Measurements from ENCODE around the gene FBLN2.

The FBLN2 gene

DNA sequence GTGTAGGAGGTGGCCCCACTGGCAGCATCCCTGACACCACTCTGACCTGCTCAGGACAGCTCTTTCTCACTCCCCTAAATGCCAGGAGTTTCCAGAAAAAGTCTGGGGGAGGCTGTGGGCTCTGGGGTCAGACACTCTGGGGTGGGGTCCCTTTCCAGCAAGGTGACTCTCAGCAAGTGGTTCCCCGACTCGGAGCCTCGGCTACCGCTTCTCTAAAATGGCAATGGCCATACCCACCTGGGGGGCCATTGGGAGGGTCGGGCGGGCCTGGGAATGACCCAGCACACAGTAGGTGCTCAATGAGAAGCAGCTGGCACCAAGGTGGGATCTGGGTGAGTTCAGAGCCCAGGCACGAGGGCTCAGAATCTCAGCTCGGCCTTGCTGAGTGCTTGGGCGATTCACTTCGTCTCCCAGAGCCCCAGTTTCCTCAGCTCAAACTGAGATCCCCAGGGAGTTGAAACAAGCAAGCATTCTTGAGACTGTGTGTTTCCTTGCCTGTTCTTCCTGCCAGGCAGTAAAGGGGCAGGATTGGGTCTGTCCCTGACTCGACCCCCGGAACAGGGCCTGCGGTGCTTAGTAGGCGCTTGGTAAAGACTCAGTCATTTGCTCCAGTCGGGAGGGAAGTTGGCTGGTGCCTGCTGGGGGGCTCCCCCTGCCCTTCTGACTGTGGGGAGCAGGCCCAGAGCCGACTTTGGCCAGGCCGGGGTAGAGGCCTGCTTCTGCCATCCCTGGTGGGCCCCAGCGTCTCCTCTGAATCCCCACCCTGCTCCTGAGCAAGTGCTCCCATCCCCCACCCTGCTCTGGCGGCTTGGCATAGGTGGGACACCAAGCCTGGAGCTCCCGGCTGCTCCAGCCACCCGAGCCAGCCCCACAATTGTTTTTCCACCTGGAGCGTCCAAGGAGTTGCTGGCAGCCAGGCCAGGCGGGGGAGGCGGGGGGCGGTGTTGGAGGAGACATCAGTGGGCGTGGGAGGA lies 32.9 kb upstream of the FBLN2 start:
- DNase-seq (ENCODE audit: low read depth) = peak; percentile 26
- TF ChIP-seq, protein P1, sequence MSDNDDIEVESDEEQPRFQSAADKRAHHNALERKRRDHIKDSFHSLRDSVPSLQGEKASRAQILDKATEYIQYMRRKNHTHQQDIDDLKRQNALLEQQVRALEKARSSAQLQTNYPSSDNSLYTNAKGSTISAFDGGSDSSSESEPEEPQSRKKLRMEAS (IDR thresholded peaks at IDR 0.05; ENCODE audit: low read depth, low read length) = no peak
- TF ChIP-seq MYC (IDR thresholded peaks at IDR 0.05; ENCODE audit: low read depth, low read length) (no peak), POLR2A (IDR thresholded peaks at IDR 0.05; ENCODE audit: extremely low read depth, insufficient read length) (no peak)
- TF ChIP-seq, protein P2, sequence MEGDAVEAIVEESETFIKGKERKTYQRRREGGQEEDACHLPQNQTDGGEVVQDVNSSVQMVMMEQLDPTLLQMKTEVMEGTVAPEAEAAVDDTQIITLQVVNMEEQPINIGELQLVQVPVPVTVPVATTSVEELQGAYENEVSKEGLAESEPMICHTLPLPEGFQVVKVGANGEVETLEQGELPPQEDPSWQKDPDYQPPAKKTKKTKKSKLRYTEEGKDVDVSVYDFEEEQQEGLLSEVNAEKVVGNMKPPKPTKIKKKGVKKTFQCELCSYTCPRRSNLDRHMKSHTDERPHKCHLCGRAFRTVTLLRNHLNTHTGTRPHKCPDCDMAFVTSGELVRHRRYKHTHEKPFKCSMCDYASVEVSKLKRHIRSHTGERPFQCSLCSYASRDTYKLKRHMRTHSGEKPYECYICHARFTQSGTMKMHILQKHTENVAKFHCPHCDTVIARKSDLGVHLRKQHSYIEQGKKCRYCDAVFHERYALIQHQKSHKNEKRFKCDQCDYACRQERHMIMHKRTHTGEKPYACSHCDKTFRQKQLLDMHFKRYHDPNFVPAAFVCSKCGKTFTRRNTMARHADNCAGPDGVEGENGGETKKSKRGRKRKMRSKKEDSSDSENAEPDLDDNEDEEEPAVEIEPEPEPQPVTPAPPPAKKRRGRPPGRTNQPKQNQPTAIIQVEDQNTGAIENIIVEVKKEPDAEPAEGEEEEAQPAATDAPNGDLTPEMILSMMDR (IDR thresholded peaks at IDR 0.05; ENCODE audit: low read depth, low read length) = no peak

DNA sequence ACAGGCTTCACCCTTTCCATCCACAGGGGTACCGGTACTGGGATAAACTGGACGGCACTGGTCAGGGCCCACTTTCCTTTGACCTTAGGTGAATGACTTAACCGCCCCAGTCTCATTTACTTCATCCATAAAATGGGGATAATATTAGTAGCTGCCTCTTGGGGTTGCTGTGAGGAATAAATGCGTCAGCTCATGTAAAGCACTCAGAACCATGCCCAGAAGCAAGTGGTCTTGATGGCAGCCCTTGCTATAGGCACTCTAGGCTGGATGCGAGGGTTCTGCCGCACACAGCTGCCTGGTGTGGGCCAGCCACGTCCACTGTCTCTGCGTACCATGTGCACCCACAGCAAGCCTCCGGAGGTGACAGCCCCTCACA lies 32.2 kb upstream of the FBLN2 start:
- no peak for TF ChIP-seq POLR2A (IDR thresholded peaks at IDR 0.05; ENCODE audit: extremely low read depth, insufficient read length)
- TF ChIP-seq, protein P2 (IDR thresholded peaks at IDR 0.05; ENCODE audit: low read depth, low read length) = no peak
- TF ChIP-seq, protein P1 (IDR thresholded peaks at IDR 0.05; ENCODE audit: low read depth, low read length) = no peak
- no peak for TF ChIP-seq MYC (IDR thresholded peaks at IDR 0.05; ENCODE audit: low read depth, low read length)
- DNase-seq (ENCODE audit: low read depth) = no peak
- no peak overlapping the region for H3K4me3 ChIP-seq (ENCODE audit: low read depth, low read length)

More for the DNA sequence above, 32.9 kb upstream of the FBLN2 start:
- no peak overlapping the region for H3K4me3 ChIP-seq (ENCODE audit: low read depth, low read length)

DNA sequence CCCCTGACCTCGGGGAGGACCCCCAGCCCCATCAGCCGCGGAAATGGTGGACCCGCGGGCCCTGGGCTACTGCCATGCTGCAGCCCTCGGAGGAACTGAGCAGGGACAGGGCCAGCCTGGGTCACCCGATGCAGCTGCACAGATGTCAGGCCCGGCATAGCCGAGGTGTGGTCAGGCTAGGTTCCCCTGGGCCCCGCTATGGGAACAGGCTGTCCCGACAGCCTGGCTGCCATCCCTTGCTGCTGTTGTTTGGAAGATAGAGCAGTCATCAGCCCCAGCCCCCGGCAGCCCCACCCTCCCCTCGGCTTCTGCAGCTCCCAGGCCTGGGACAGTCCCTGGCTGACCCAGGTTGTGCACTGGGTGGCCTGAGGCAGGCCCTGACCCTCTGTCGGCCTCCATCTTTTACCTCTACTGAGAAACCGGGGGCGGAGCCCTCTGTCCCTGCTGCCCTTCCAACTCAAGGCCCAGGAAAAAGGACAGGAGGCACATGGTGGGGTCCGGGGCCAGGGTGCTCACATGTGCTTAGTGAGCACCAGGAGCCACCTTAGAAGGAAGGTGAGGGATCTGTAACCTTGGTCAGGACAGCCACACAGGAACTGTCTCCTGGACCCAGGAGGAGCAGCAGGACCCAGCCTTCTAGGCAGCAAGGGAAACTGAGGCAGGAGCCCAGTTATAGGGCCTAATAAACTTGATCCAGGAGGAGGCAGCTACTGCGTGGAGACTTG lies 31.5 kb upstream of the FBLN2 start:
- no peak for DNase-seq (ENCODE audit: low read depth)
- TF ChIP-seq, protein P1 (IDR thresholded peaks at IDR 0.05; ENCODE audit: low read depth, low read length) = no peak
- no peak for TF ChIP-seq MYC (IDR thresholded peaks at IDR 0.05; ENCODE audit: low read depth, low read length)
- no peak for TF ChIP-seq POLR2A (IDR thresholded peaks at IDR 0.05; ENCODE audit: extremely low read depth, insufficient read length)
- TF ChIP-seq, protein P2 (IDR thresholded peaks at IDR 0.05; ENCODE audit: low read depth, low read length) = no peak
- H3K4me3 ChIP-seq (ENCODE audit: low read depth, low read length) = no peak overlapping the region

DNA sequence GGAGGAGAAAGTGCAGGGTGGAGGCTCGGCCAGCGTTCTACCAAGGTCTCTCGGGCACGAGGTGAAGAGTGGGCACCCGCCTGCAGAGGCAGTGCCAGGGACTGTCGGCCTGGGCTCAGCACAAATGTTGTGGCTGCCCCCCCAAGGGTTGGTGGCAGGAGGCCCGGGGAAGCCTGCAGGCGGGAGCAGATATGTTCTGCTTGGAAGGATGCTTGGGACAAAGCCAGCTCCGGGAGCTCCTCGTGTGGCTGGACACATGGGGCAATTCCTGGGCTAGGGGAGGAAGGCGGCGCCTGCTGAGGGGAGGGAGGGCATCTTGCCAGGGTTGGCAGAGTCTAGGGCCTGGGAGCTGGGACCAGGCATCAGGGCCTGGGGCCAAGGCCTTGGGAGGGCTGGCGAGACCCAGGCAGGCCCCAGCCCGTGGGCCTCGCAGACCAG lies 30.4 kb upstream of the FBLN2 start:
- DNase-seq (ENCODE audit: low read depth) = no peak
- no peak for TF ChIP-seq MYC (IDR thresholded peaks at IDR 0.05; ENCODE audit: low read depth, low read length)
- TF ChIP-seq, protein P1 (IDR thresholded peaks at IDR 0.05; ENCODE audit: low read depth, low read length) = no peak
- TF ChIP-seq, protein P2 (IDR thresholded peaks at IDR 0.05; ENCODE audit: low read depth, low read length) = no peak
- no peak for TF ChIP-seq POLR2A (IDR thresholded peaks at IDR 0.05; ENCODE audit: extremely low read depth, insufficient read length)
- H3K4me3 ChIP-seq (ENCODE audit: low read depth, low read length) = no peak overlapping the region

DNA sequence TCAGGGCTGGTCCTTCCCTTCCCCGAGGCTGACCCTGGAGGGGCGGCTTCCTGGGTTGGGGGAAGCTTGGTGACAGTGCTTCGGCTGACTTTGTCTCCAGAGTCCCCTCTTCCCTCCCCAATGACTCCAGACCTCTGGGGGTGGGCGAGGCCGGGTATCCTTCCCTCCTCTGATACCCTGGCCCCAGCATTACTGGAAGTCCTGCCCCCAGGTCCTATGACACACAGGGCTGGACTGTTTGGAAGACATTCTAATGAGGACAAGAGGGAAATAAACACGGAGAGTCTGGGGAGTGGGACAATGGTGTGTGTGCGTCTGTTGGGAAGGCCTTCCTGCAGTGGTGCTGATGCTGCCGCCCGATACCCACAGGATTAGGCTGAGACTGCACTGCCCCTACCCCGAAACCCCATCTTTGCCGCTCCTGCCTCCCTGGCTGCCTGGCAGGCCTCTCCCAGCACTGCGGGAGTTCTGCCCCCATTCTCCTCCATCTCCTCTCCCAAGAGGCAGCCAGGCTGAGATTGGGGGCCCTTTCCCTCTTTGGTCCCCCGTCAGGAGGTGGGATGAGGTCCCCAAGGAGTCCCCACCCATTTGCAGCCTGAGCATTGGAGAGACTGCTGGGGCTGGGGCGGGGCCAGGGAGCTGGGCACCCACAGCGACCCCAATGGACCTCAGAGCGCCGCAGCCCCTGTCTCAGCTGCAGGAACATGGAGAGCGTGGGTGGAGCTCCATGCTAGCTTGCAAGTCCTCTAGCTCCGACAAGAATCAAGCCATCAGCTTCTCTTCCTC lies 29.7 kb upstream of the FBLN2 start:
- DNase-seq (ENCODE audit: low read depth) = no peak
- H3K4me3 ChIP-seq (ENCODE audit: low read depth, low read length) = no peak overlapping the region
- TF ChIP-seq, protein P1 (IDR thresholded peaks at IDR 0.05; ENCODE audit: low read depth, low read length) = no peak
- no peak for TF ChIP-seq MYC (IDR thresholded peaks at IDR 0.05; ENCODE audit: low read depth, low read length)
